CD4-positive, alpha-beta T cell (primary cell): ENCODE measurements around the gene GFOD1. TPM values are rescaled to one million over a fixed set of nuclear protein-coding genes. Genes with fewer than 3 reads are reported as not detected.

Experiments
- ATAC-seq: fragments of 200-7000 bp; cut with Tn5 transposase; one replicate; pipeline ENCODE4 v1.10.0; 2022; ENCODE audit warnings: mild to moderate bottlenecking; ENCODE audit not compliant: poor library complexity
- CTCF ChIA-PET: fragments of 350-600 bp; sonication (Branson Sonifier 250); formaldehyde crosslinking; loops from one replicate; lab custom pipeline; 2021; ENCODE audit warnings: antibody characterized with exemption, inconsistent platforms; lab: Charles Lee
- POLR2A ChIA-PET: fragments of 350-600 bp; sonication (Branson Sonifier 250); formaldehyde crosslinking; loops from one replicate; lab custom pipeline; 2021; ENCODE audit warnings: antibody characterized with exemption, inconsistent platforms; lab: Charles Lee
- DNase-seq, 14 experiments: peaks; one replicate each; pipeline ENCODE4 v3.0.0-alpha.2; 2013 to 2020; ENCODE audit warnings: mixed read lengths in 2 of 14
- H3K27ac ChIP-seq, 2 donors: one replicate each; pipeline versions ENCODE4 v1.5.1 to v1.7.0; 2013; ENCODE audit warnings: low read length in 2 of 2, low read depth in 1 of 2, mild to moderate bottlenecking in 1 of 2
- H3K27me3 ChIP-seq, 2 experiments: 1 replicate in 1 of 2; 2 replicates in 1 of 2; pipeline versions ENCODE4 v1.6.1 to v1.7.0; 2013; ENCODE audit warnings: low read length in 2 of 2, control low read depth in 1 of 2, mild to moderate bottlenecking in 1 of 2, moderate library complexity in 1 of 2; ENCODE audit not compliant: insufficient read depth in 2 of 2, control insufficient read depth in 1 of 2
- H3K36me3 ChIP-seq: one replicate; pipeline ENCODE4 v1.6.1; 2013; ENCODE audit warnings: low read length, control low read depth; ENCODE audit not compliant: insufficient read depth
- H3K4me1 ChIP-seq: one replicate; pipeline ENCODE4 v1.6.1; 2013; ENCODE audit warnings: low read length, control low read depth; ENCODE audit not compliant: insufficient read depth
- H3K4me3 ChIP-seq: one replicate; pipeline ENCODE4 v1.5.1; 2013; ENCODE audit warnings: mild to moderate bottlenecking, low read length, moderate library complexity
- H3K9me3 ChIP-seq, 2 experiments: 1 replicate in 1 of 2; 2 replicates in 1 of 2; pipeline versions ENCODE4 v1.6.1 to v1.7.0; 2013; ENCODE audit warnings: low read length in 2 of 2, mild to moderate bottlenecking in 2 of 2, control low read depth in 1 of 2, moderate library complexity in 1 of 2; ENCODE audit not compliant: control insufficient read depth in 1 of 2, insufficient read depth in 1 of 2
- H3K27ac Mint-ChIP-seq: one replicate; pipeline ENCODE4 v1.8.0; 2020; ENCODE audit warnings: mixed read lengths
- H3K27me3 Mint-ChIP-seq: one replicate; pipeline ENCODE4 v1.8.0; 2021; ENCODE audit warnings: mixed read lengths
- H3K36me3 Mint-ChIP-seq: one replicate; pipeline ENCODE4 v1.8.0; 2021; ENCODE audit warnings: low read depth, mixed read lengths
- H3K4me1 Mint-ChIP-seq: one replicate; pipeline ENCODE4 v1.8.0; 2021; ENCODE audit warnings: low read depth, mixed read lengths
- H3K4me3 Mint-ChIP-seq: one replicate; pipeline ENCODE4 v1.8.0; 2020; ENCODE audit warnings: mild to moderate bottlenecking, mixed read lengths
- H3K9me3 Mint-ChIP-seq: one replicate; pipeline ENCODE4 v1.8.0; 2020; ENCODE audit warnings: mixed read lengths
- CTCF ChIP-seq: fragments of 200-600 bp; IDR thresholded peaks from one replicate; pipeline ENCODE4 v1.8.0; 2022; ENCODE audit warnings: antibody characterized with exemption, mild to moderate bottlenecking
- intact Hi-C, 2 experiments: fragments of 100-400 bp; cut with DNase I in 1 of 2; cut with micrococcal nuclease in 1 of 2; formaldehyde crosslinking; loops; one replicate each; pipeline versions ENCODE4 v1.15.1 to v1.9.0; 2023 to 2025; cut with DNase I, micrococcal nuclease
- total RNA-seq, 174 experiments: library from RNA in 2 of 174; stranded (reverse) in 2 of 174; gene quantifications; one replicate each; pipeline ENCODE4 v1.2.3 and lab custom pipeline; 2021 to 2026

The GFOD1 gene
- total RNA-seq, 2 experiments from 2014 or later = 1.3 to 2.0 TPM

GRCh38 chr6:13367396-13367795 is 120.0 kb downstream of the GFOD1 start:
- Mint-ChIP-seq H3K27me3 (no peaks in the 10 kb centered on the region), H3K4me3 (no peak overlapping the region), H3K4me1 (no peaks in the 10 kb centered on the region), H3K27ac (no peak overlapping the region), H3K36me3 (no peaks in the 10 kb centered on the region), H3K9me3 (no peaks in the 10 kb centered on the region)
- intact Hi-C loops = no loop called here
- POLR2A ChIA-PET = no interaction called here
- TF ChIP-seq CTCF = no peak
- no peaks in the 10 kb centered on the region for H3K4me1 ChIP-seq
- DNase-seq (no peak), ATAC-seq (no peak)
- peaks cover 0 to 5% of the 10 kb centered on the region in 2 experiments for H3K9me3 ChIP-seq
- no peaks in the 10 kb centered on the region for H3K27me3 ChIP-seq
- no peak overlapping the region for H3K4me3 ChIP-seq
- no peak overlapping the region for H3K27ac ChIP-seq
- CTCF ChIA-PET = no interaction called here
- H3K36me3 ChIP-seq = no peaks in the 10 kb centered on the region

GRCh38 chr6:13365320-13365719 is 122.1 kb downstream of the GFOD1 start:
- no peak for ATAC-seq
- no peaks in the 10 kb centered on the region for H3K4me1 Mint-ChIP-seq
- CTCF ChIA-PET = no interaction called here

GRCh38 chr6:13364842-13365241 is 122.6 kb downstream of the GFOD1 start:
- H3K36me3 Mint-ChIP-seq = no peaks in the 10 kb centered on the region
- no peaks in the 10 kb centered on the region for H3K27me3 ChIP-seq
- H3K4me3 Mint-ChIP-seq = no peak overlapping the region
- DNase-seq (no peak), ATAC-seq (no peak)
- no peaks in the 10 kb centered on the region for H3K4me1 ChIP-seq
- POLR2A ChIA-PET = no interaction called here
- peaks cover 0 to 5% of the 10 kb centered on the region in 2 experiments for H3K9me3 ChIP-seq
- H3K27ac ChIP-seq = no peak overlapping the region
- no peaks in the 10 kb centered on the region for H3K4me1 Mint-ChIP-seq
- no peaks in the 10 kb centered on the region for H3K9me3 Mint-ChIP-seq
- H3K27ac Mint-ChIP-seq = no peak overlapping the region
- intact Hi-C loops = no loop called here
- no peak for TF ChIP-seq CTCF
- no peaks in the 10 kb centered on the region for H3K27me3 Mint-ChIP-seq
- no peaks in the 10 kb centered on the region for H3K36me3 ChIP-seq
- H3K4me3 ChIP-seq = no peak overlapping the region
- CTCF ChIA-PET = no interaction called here

More at GRCh38 chr6:13365320-13365719, 122.1 kb downstream of the GFOD1 start:
- Mint-ChIP-seq H3K27ac (no peak overlapping the region), H3K27me3 (no peaks in the 10 kb centered on the region), H3K36me3 (no peaks in the 10 kb centered on the region), H3K9me3 (no peaks in the 10 kb centered on the region), H3K4me3 (no peak overlapping the region)
- Histone ChIP-seq H3K4me1 (no peaks in the 10 kb centered on the region), H3K36me3 (no peaks in the 10 kb centered on the region), H3K27ac (no peak overlapping the region), H3K4me3 (no peak overlapping the region), H3K9me3 (peaks cover 0 to 5% of the 10 kb centered on the region in 2 experiments), H3K27me3 (no peaks in the 10 kb centered on the region)
- no peak for TF ChIP-seq CTCF
- POLR2A ChIA-PET = no interaction called here
- no peak for DNase-seq
- intact Hi-C loops = no loop called here
